SK-N-SH (cell line): ENCODE results near the gene PRKG1. TPM values are rescaled to one million over a fixed set of nuclear protein-coding genes. Genes with fewer than 3 reads are reported as not detected.

Experiments used
- CTCF ChIA-PET: fragments of 300-600, 350-600 bp; formaldehyde crosslinking; extraction: SDS; loops from one replicate; lab custom pipeline; 2021; lab: Yijun Ruan, JAX
- POLR2A ChIA-PET: fragments of 350-600 bp; sonication (Branson Sonifier 250); formaldehyde crosslinking; extraction: SDS; loops from one replicate; lab custom pipeline; 2020; ENCODE audit warnings: antibody characterized with exemption, inconsistent platforms; lab: Yijun Ruan, JAX
- DNase-seq: peaks from one replicate; pipeline ENCODE4 v3.0.0; 2012
- H2AFZ ChIP-seq: fragments of 200-600 bp; sonication (generic); 2 replicates; pipeline ENCODE4 v1.8.1; 2016; ENCODE audit warnings: antibody characterized with exemption, mild to moderate bottlenecking, low read depth
- H3F3A ChIP-seq: fragments of 200-600 bp; sonication (generic); replicated peaks from 2 replicates; pipeline ENCODE3; 2016; ENCODE audit warnings: antibody characterized with exemption, mild to moderate bottlenecking; ENCODE audit not compliant: insufficient read depth
- H3K27ac ChIP-seq, 2 experiments: fragments of 200-500 bp in 1 of 2; fragments of 200-600 bp in 1 of 2; sonication (Bioruptor generic) in 1 of 2; sonication (generic), shearing (Covaris generic) in 1 of 2; 2 replicates each; pipeline versions ENCODE4 v1.5.1 to v1.6.1; 2014 to 2016; ENCODE audit warnings: low read depth in 2 of 2, inconsistent platforms in 1 of 2, low read length in 1 of 2, mild to moderate bottlenecking in 1 of 2, mixed read lengths in 1 of 2
- H3K27me3 ChIP-seq: fragments of 200-600 bp; sonication (generic), shearing (Covaris generic); 2 replicates; pipeline ENCODE4 v1.6.1; 2016; ENCODE audit warnings: mixed run types; ENCODE audit not compliant: insufficient read depth
- H3K36me3 ChIP-seq, 2 experiments: fragments of 200-500 bp in 1 of 2; fragments of 200-600 bp in 1 of 2; sonication (Bioruptor generic) in 1 of 2; sonication (generic) in 1 of 2; replicated peaks in 1 of 2; 2 replicates each; pipeline versions ENCODE3 to v1.5.1; 2014 to 2016; ENCODE audit warnings: low read length in 1 of 2, mild to moderate bottlenecking in 1 of 2; ENCODE audit not compliant: insufficient read depth in 2 of 2, control insufficient read depth in 1 of 2
- H3K4me1 ChIP-seq, 2 experiments: fragments of 200-500 bp in 1 of 2; fragments of 200-600 bp in 1 of 2; sonication (Bioruptor generic) in 1 of 2; sonication (generic), shearing (Covaris generic) in 1 of 2; 2 replicates each; pipeline versions ENCODE4 v1.5.1 to v1.6.1; 2014 to 2016; ENCODE audit warnings: low read depth in 1 of 2, low read length in 1 of 2, mixed run types in 1 of 2; ENCODE audit not compliant: insufficient read depth in 2 of 2, control insufficient read depth in 1 of 2
- H3K4me2 ChIP-seq: fragments of 200-600 bp; sonication (generic), shearing (Covaris generic); 2 replicates; pipeline ENCODE4 v1.6.1; 2017; ENCODE audit warnings: mixed run types
- H3K4me3 ChIP-seq, 2 experiments: fragments of 200-500 bp in 1 of 2; fragments of 200-600 bp in 1 of 2; sonication (Bioruptor generic) in 1 of 2; sonication (generic), shearing (Covaris generic) in 1 of 2; 2 replicates each; pipeline versions ENCODE4 v1.5.1 to v1.8.1; 2014 to 2016; ENCODE audit warnings: low read depth in 2 of 2, inconsistent platforms in 1 of 2, low read length in 1 of 2, mild to moderate bottlenecking in 1 of 2, mixed read lengths in 1 of 2, moderate library complexity in 1 of 2
- H3K79me2 ChIP-seq: fragments of 200-600 bp; sonication (generic); 2 replicates; pipeline ENCODE4 v1.8.1; 2017; ENCODE audit warnings: mild to moderate bottlenecking; ENCODE audit not compliant: insufficient read depth
- H3K9ac ChIP-seq: fragments of 200-600 bp; sonication (generic); 2 replicates; pipeline ENCODE4 v1.6.1; 2017; ENCODE audit warnings: mixed run types
- H3K9me2 ChIP-seq: fragments of 200-600 bp; sonication (generic); 2 replicates; pipeline ENCODE4 v1.6.1; 2017; ENCODE audit warnings: mixed run types
- H3K9me3 ChIP-seq: fragments of 200-600 bp; sonication (generic); 2 replicates; pipeline ENCODE4 v1.6.1; 2017; ENCODE audit warnings: mixed run types, mild to moderate bottlenecking, moderate library complexity
- H4K20me1 ChIP-seq: fragments of 200-600 bp; sonication (generic); 2 replicates; pipeline ENCODE4 v1.6.1; 2017; ENCODE audit warnings: mild to moderate bottlenecking, mixed run types; ENCODE audit not compliant: insufficient read depth
- CTCF ChIP-seq: fragments of 200-600 bp; sonication (generic); IDR thresholded peaks from 2 replicates; pipeline ENCODE4 v1.6.1; 2017; ENCODE audit warnings: antibody characterized with exemption, mild to moderate bottlenecking, moderate library complexity
- ELF1 ChIP-seq: IDR thresholded peaks from 2 replicates; pipeline ENCODE4 v1.4.0; 2012
- FOSL2 ChIP-seq: IDR thresholded peaks from 2 replicates; pipeline ENCODE4 v1.4.0; 2012; ENCODE audit warnings: low read depth, mild to moderate bottlenecking, moderate library complexity, borderline replicate concordance
- FOXM1 ChIP-seq: IDR thresholded peaks from 2 replicates; pipeline ENCODE4 v1.4.0; 2012; ENCODE audit warnings: low read depth, mild to moderate bottlenecking
- GABPA ChIP-seq: IDR thresholded peaks from 2 replicates; pipeline ENCODE4 v1.4.0; 2012; ENCODE audit warnings: low read depth, mild to moderate bottlenecking
- IRF3 ChIP-seq: fragments of 150-350 bp; IDR thresholded peaks from 2 replicates; pipeline ENCODE4 v1.6.1; 2016; ENCODE audit warnings: mild to moderate bottlenecking, low read depth, low read length
- JUND ChIP-seq: IDR thresholded peaks from 2 replicates; pipeline ENCODE4 v1.4.0; 2012
- NRF1 ChIP-seq: IDR thresholded peaks from 2 replicates; pipeline ENCODE4 v1.6.1; 2012; ENCODE audit warnings: low read depth, mild to moderate bottlenecking, low read length
- PBX3 ChIP-seq: IDR thresholded peaks from 2 replicates; pipeline ENCODE4; 2012
- RAD21 ChIP-seq: IDR thresholded peaks from 2 replicates; pipeline ENCODE4 v1.6.1; 2012; ENCODE audit warnings: mild to moderate bottlenecking, low read length
- REST ChIP-seq: IDR thresholded peaks from 2 replicates; pipeline ENCODE4 v1.6.1; 2012; ENCODE audit warnings: mild to moderate bottlenecking, low read depth, low read length, moderate library complexity
- RFX5 ChIP-seq: IDR thresholded peaks from 2 replicates; pipeline ENCODE4 v1.6.1; 2012; ENCODE audit warnings: mild to moderate bottlenecking, improper control_type of control experiment, low read length
- SIN3A ChIP-seq: IDR thresholded peaks from 2 replicates; pipeline ENCODE4 v1.6.1; 2012; ENCODE audit warnings: low read depth, mild to moderate bottlenecking, low read length, moderate library complexity, borderline replicate concordance
- TCF12 ChIP-seq: IDR thresholded peaks from 2 replicates; pipeline ENCODE4 v1.4.0; 2012
- USF1 ChIP-seq: IDR thresholded peaks from 2 replicates; pipeline ENCODE4 v1.4.0; 2012; ENCODE audit warnings: low read depth, borderline replicate concordance
- USF2 ChIP-seq: fragments of 150-350 bp; IDR thresholded peaks from 2 replicates; pipeline ENCODE4 v1.6.1; 2017; ENCODE audit warnings: antibody characterized with exemption, low read length, low read depth, borderline replicate concordance
- YY1 ChIP-seq: IDR thresholded peaks from 2 replicates; pipeline ENCODE4 v1.4.0; 2012; ENCODE audit warnings: low read depth, mild to moderate bottlenecking
- WGBS: methylation state at CpG from one replicate; pipeline ENCODE4 v1.1.6; 2017; ENCODE audit warnings: low lambda C conversion rate; 5-methylcytosine and 5-hydroxymethylcytosine counted together
- polyA plus RNA-seq, 3 experiments: library from polyadenylated mRNA; depleted of rRNA; stranded (reverse); fragments of >200 nt; gene quantifications; 2 replicates each; pipeline ENCODE4 v1.2.3, GENCODE V29; 2012

PRKG1 gene
- polyA plus RNA-seq, 1 of the 3 experiments (the other 2 are of a cell fraction), result 4.1 TPM

- no peaks in the 10 kb centered on the region for H3K9me3 ChIP-seq
- no peaks in the 10 kb centered on the region for H3K27me3 ChIP-seq
- no peak overlapping the region for H3K4me3 ChIP-seq
- CTCF ChIA-PET, result interaction anchor here (0.7 to 1.4 kb wide), 6 partner anchors 9 to 1187 kb away, joined by 3 to 6 read pairs (median 3); no protein-coding TSS in a partner anchor
- peak; percentile 19; the same call in 1 of the 2 replicates for TF ChIP-seq TCF12
- TF ChIP-seq USF2, result no peak
- 68% methylated on average over 2 of the region's 2 CpGs for WGBS
- no peaks in the 10 kb centered on the region for H3F3A ChIP-seq
- H4K20me1 ChIP-seq, result no peaks in the 10 kb centered on the region
- H2AFZ ChIP-seq, result no peak overlapping the region
- H3K4me2 ChIP-seq, result no peak overlapping the region
- DNase-seq, result no peak
- peaks cover 0 to 5% of the 10 kb centered on the region in 2 experiments; a peak in 2 of 4 replicates for H3K4me1 ChIP-seq
- no peaks in the 10 kb centered on the region for H3K79me2 ChIP-seq
- no peak overlapping the region for H3K9ac ChIP-seq
- no peaks in the 10 kb centered on the region for H3K9me2 ChIP-seq
- no peaks in the 10 kb centered on the region for H3K36me3 ChIP-seq
- POLR2A ChIA-PET, result no interaction called here
- H3K27ac ChIP-seq, result peak overlapping the region in 1 of 2 experiments; percentile 65; a peak in 1 of 4 replicates
Observed at GRCh38 chr10:51029172-51029641, 45.1 kb upstream of the PRKG1 start.

GRCh38 chr10:51030480-51030879, 43.8 kb upstream of the PRKG1 start:
- no peaks in the 10 kb centered on the region for H3F3A ChIP-seq
- no peak overlapping the region for H3K4me3 ChIP-seq
- WGBS, result 69% methylated on average over 2 of the region's 2 CpGs
- no peak for DNase-seq
- peaks cover 0 to 5% of the 10 kb centered on the region in 2 experiments; a peak in 2 of 4 replicates for H3K4me1 ChIP-seq
- no peaks in the 10 kb centered on the region for H3K9me3 ChIP-seq
- H4K20me1 ChIP-seq, result no peaks in the 10 kb centered on the region
- H3K36me3 ChIP-seq, result no peaks in the 10 kb centered on the region
- ChIA-PET CTCF (no interaction called here), POLR2A (no interaction called here)
- H2AFZ ChIP-seq, result no peak overlapping the region
- no peaks in the 10 kb centered on the region for H3K79me2 ChIP-seq
- no peak overlapping the region for H3K4me2 ChIP-seq
- H3K9ac ChIP-seq, result no peak overlapping the region
- H3K9me2 ChIP-seq, result no peaks in the 10 kb centered on the region
- H3K27me3 ChIP-seq, result no peaks in the 10 kb centered on the region
- no peak overlapping the region for H3K27ac ChIP-seq
- no peak for TF ChIP-seq USF1
- no peak for TF ChIP-seq SIN3A
- no peak for TF ChIP-seq PBX3
- no peak for TF ChIP-seq RAD21
- no peak for TF ChIP-seq GABPA
- no peak for TF ChIP-seq IRF3
- TF ChIP-seq FOXM1, result no peak
- TF ChIP-seq RFX5, result no peak
- TF ChIP-seq YY1, result no peak
- no peak for TF ChIP-seq CTCF
- TF ChIP-seq USF2, result no peak
- no peak for TF ChIP-seq ELF1
- no peak for TF ChIP-seq FOSL2
- no peak for TF ChIP-seq REST
- TF ChIP-seq NRF1, result no peak
- no peak for TF ChIP-seq JUND
